Measurements from ENCODE around the gene ERBB3.

Gene ERBB3

DNA sequence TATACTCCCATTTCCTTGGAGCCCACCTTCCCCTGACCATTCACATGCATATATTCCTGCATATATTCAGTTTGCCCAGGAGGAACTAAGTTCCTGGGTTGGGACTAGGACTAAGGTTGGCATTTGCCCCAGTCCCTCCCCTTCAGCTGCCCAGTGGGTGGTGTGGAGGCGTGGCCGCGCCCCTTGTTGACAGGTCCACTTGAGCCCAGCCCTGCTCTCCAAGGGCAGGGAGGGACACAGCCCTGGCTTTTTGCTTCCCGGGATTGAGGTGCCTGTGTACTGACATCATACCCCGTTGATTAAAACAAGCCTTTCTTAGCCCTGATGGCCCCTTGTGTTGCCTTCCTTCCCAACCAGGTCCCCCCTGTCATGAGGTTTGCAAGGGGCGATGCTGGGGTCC lies 7.3 kb downstream of the ERBB3 start:
- no peaks in the 10 kb centered on the region for H3K4me1 ChIP-seq (ENCODE audit: low read depth, poor library complexity, severe bottlenecking)
- TF ChIP-seq, protein P1, sequence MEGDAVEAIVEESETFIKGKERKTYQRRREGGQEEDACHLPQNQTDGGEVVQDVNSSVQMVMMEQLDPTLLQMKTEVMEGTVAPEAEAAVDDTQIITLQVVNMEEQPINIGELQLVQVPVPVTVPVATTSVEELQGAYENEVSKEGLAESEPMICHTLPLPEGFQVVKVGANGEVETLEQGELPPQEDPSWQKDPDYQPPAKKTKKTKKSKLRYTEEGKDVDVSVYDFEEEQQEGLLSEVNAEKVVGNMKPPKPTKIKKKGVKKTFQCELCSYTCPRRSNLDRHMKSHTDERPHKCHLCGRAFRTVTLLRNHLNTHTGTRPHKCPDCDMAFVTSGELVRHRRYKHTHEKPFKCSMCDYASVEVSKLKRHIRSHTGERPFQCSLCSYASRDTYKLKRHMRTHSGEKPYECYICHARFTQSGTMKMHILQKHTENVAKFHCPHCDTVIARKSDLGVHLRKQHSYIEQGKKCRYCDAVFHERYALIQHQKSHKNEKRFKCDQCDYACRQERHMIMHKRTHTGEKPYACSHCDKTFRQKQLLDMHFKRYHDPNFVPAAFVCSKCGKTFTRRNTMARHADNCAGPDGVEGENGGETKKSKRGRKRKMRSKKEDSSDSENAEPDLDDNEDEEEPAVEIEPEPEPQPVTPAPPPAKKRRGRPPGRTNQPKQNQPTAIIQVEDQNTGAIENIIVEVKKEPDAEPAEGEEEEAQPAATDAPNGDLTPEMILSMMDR (conservative IDR thresholded peaks at IDR 0.05; ENCODE audit: low read depth, low read length): no peak

DNA sequence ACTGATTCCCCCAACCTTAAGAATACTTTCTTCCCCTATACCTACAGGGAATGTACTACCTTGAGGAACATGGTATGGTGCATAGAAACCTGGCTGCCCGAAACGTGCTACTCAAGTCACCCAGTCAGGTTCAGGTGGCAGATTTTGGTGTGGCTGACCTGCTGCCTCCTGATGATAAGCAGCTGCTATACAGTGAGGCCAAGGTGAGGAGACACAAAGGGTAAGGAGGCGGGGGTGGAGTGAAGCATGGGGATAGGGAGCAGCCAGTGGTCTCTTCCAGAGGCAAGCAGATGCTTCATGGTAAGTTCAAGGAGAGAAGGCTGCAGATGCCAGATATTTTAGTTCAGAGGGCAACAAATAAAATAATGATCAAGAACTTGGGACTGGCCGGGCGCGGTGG lies 17.8 kb downstream of the ERBB3 start:
- Histone ChIP-seq H3K4me1 (ENCODE audit: low read depth, poor library complexity, severe bottlenecking) (peaks cover under 1% of the 10 kb centered on the region), H2AFZ (ENCODE audit: low read depth) (no peak overlapping the region), H3K4me2 (no peak overlapping the region), H3K4me3 (IDR thresholded peaks at IDR 0.05; ENCODE audit: insufficient read depth, low read depth, low read length) (no peak overlapping the region), H3K27me3 (ENCODE audit: insufficient read depth, low read depth) (peaks cover 10% of the 10 kb centered on the region; the same call in 1 of the 2 replicates), H3K79me2 (ENCODE audit: insufficient read depth, low read depth) (no peaks in the 10 kb centered on the region), H3K27ac (no peak overlapping the region), H3K9ac (no peak overlapping the region), H4K20me1 (ENCODE audit: insufficient read depth) (no peaks in the 10 kb centered on the region), H3K36me3 (ENCODE audit: insufficient read depth) (no peaks in the 10 kb centered on the region)
- TF ChIP-seq, protein P1 (conservative IDR thresholded peaks at IDR 0.05; ENCODE audit: low read depth, low read length): no peak

More for the DNA sequence above, 7.3 kb downstream of the ERBB3 start:
- Histone ChIP-seq H3K9ac (no peak overlapping the region), H3K27ac (no peak overlapping the region), H3K4me2 (no peak overlapping the region), H3K4me3 (IDR thresholded peaks at IDR 0.05; ENCODE audit: insufficient read depth, low read depth, low read length) (no peak overlapping the region), H4K20me1 (ENCODE audit: insufficient read depth) (no peaks in the 10 kb centered on the region), H3K27me3 (ENCODE audit: insufficient read depth, low read depth) (peaks cover 12% of the 10 kb centered on the region; the same call in 1 of the 2 replicates), H3K36me3 (ENCODE audit: insufficient read depth) (no peaks in the 10 kb centered on the region), H3K79me2 (ENCODE audit: insufficient read depth, low read depth) (no peaks in the 10 kb centered on the region), H2AFZ (ENCODE audit: low read depth) (no peak overlapping the region)

GRCh38 chr12:56098592-56098991 lies 18.6 kb downstream of the ERBB3 start:
- H2AFZ ChIP-seq (ENCODE audit: low read depth): no peak overlapping the region
- no peaks in the 10 kb centered on the region for H3K79me2 ChIP-seq (ENCODE audit: insufficient read depth, low read depth)
- H3K4me2 ChIP-seq: no peak overlapping the region
- H3K9ac ChIP-seq: no peak overlapping the region
- H3K36me3 ChIP-seq (ENCODE audit: insufficient read depth): no peaks in the 10 kb centered on the region
- H3K27ac ChIP-seq: no peak overlapping the region
- H3K4me1 ChIP-seq (ENCODE audit: low read depth, poor library complexity, severe bottlenecking): peaks cover 9% of the 10 kb centered on the region
- peaks cover 10% of the 10 kb centered on the region; the same call in 1 of the 2 replicates for H3K27me3 ChIP-seq (ENCODE audit: insufficient read depth, low read depth)
- no peaks in the 10 kb centered on the region for H4K20me1 ChIP-seq (ENCODE audit: insufficient read depth)
- no peak overlapping the region for H3K4me3 ChIP-seq (IDR thresholded peaks at IDR 0.05; ENCODE audit: insufficient read depth, low read depth, low read length)
- TF ChIP-seq, protein P1 (conservative IDR thresholded peaks at IDR 0.05; ENCODE audit: low read depth, low read length): no peak

DNA sequence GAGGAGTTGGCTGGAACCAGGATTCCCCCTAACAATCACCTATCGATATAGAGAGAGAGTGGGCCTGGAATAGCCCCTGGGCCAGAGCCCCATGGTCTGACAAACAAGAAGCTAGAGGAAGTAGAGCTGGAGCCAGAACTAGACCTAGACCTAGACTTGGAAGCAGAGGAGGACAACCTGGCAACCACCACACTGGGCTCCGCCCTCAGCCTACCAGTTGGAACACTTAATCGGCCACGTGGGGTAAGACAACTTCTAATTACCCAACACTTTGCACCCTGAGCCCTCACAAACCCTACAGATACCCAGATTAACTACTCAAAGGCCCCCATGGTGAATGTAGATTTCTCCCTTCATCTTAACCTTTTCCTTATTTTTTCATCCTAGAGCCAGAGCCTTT lies 19.8 kb downstream of the ERBB3 start:
- Histone ChIP-seq H3K9ac (no peak overlapping the region), H3K4me2 (no peak overlapping the region), H3K4me3 (IDR thresholded peaks at IDR 0.05; ENCODE audit: insufficient read depth, low read depth, low read length) (no peak overlapping the region), H3K27me3 (ENCODE audit: insufficient read depth, low read depth) (peaks cover 8% of the 10 kb centered on the region; the same call in 1 of the 2 replicates), H3K4me1 (ENCODE audit: low read depth, poor library complexity, severe bottlenecking) (peaks cover 11% of the 10 kb centered on the region), H3K36me3 (ENCODE audit: insufficient read depth) (no peaks in the 10 kb centered on the region), H3K79me2 (ENCODE audit: insufficient read depth, low read depth) (peaks cover 5% of the 10 kb centered on the region), H3K27ac (no peak overlapping the region), H4K20me1 (ENCODE audit: insufficient read depth) (no peaks in the 10 kb centered on the region), H2AFZ (ENCODE audit: low read depth) (no peak overlapping the region)
- TF ChIP-seq, protein P1 (conservative IDR thresholded peaks at IDR 0.05; ENCODE audit: low read depth, low read length): no peak

Data from KMS-11 (cell line).